HS-27A (cell line): ENCODE results near the gene ESYT3.
"Not testable (repeated sequence)": the region's sequence is repeated elsewhere in the genome, so short reads cannot be mapped to it uniquely, and the experiment has no call there.

ENCODE experiments used
- DNase-seq: peaks from one replicate; pipeline ENCODE4 v3.0.0-alpha.2; 2012; ENCODE audit warnings: low read depth, missing footprints

The ESYT3 gene

GRCh38 chr3:138493804-138494606, 59.6 kb downstream of the ESYT3 start:
- no peak for DNase-seq

GRCh38 chr3:138494607-138494929, 60.2 kb downstream of the ESYT3 start:
- DNase-seq, result no peak

- not testable (repeated sequence) for DNase-seq
Observed at GRCh38 chr3:138495638-138496037, 61.2 kb downstream of the ESYT3 start.

DNA sequence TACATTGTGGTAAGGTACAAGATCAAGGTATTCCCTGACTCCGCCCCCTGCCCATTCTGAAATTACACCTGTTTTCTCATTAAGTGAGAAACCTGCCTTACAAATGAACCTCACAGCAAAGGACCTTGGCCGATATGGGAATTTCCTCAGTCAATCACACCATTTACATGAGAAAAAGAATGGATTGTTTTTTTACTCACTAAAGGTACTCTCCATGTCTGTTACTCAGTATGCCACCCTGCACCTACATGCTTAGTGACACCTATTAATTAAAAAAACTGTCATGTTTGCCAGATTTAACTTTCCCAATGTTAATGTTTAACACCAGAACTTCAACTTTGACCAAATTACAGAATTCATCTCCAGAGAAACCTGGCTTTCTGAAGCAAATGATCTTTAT, 62.0 kb downstream of the ESYT3 start:
- DNase-seq, result no peak

DNA sequence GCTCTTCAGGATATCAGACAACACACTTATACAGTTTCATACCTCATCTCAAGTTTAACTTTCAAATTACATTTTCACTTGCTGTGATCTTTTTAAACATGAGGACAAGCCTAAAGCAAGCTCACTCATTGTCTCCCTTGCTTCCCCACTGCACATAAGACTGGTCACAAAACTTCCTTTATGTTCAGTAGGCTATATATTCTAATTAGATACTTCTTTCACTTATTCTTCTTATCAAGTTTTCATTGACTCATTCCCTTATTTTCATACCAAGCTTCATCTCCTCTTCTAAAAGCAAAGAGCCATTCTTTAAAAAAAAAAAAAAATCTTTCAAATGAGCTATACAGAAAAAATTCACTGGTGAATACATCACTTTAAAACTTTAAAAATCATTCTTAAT, 62.6 kb downstream of the ESYT3 start:
- DNase-seq, result no peak

- DNase-seq, result no peak
Observed at GRCh38 chr3:138497851-138498250, 63.4 kb downstream of the ESYT3 start.

GRCh38 chr3:138498991-138499390, 64.6 kb downstream of the ESYT3 start:
- no peak for DNase-seq

DNA sequence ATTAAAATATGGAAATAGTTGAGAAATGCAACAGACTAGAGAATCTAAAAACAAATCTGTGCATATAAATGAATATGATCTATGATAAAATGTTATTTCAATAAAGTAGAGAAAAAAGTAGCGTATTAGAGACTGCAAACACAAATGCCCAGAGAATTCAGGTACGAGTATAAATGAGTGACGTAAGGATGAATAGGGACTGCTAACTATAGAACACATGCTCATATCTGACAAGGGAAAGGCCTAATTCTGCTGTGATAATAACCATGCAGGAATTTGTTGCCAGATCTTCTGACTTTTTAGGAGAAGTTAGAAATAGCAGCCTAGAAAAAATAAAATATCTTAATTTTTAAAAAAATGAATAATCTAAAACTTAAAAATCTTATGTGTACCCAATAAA, 73.1 kb downstream of the ESYT3 start:
- DNase-seq, result no peak

- no peak for DNase-seq
Observed at GRCh38 chr3:138509586-138509985, 75.2 kb downstream of the ESYT3 start.

DNA sequence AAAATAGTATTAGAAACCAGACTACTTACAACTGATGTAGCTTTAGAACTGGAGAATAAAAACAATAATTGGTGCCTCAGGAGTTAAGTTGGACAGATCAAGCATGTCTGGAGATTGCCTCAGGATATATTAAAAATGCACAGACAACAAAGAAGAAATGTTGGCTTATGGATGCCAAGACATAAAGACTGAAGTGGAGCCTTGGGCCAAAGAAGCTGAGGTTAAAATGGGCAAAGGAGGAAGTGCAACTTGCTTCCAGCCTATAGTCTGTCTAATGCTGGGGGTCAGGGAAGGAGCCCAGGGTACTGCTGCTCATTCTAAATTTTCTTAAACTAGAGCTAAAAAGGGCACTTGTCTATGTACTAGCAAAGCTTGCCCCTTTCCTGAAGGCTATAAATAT, 77.5 kb downstream of the ESYT3 start:
- no peak for DNase-seq

GRCh38 chr3:138513090-138513843, 78.9 kb downstream of the ESYT3 start:
- no peak for DNase-seq

GRCh38 chr3:138521445-138521844, 87.0 kb downstream of the ESYT3 start:
- not testable (repeated sequence) for DNase-seq
